Measurements from ENCODE around the gene KIF16B. TPM values are rescaled to one million over a fixed set of nuclear protein-coding genes. Genes with fewer than 3 reads are reported as not detected.

KIF16B gene
- polyA plus RNA-seq, 1 experiment = 10.2 TPM

GRCh38 chr20:16427571-16427970 lies 145.7 kb downstream of the KIF16B start:
- no peak for DNase-seq (ENCODE audit: low read depth, low spot score)
- Histone ChIP-seq H3K27me3 (ENCODE audit: control insufficient read depth, insufficient read depth, low read length) (no peaks in the 10 kb centered on the region), H3K27ac (ENCODE audit: low read depth, low read length) (no peak overlapping the region), H3K4me3 (ENCODE audit: low read depth, low read length) (no peak overlapping the region), H3K9me3 (ENCODE audit: control insufficient read depth, insufficient read depth, low read length) (no peaks in the 10 kb centered on the region)
- ChIA-PET CTCF (no interaction called here), POLR2A (no interaction called here)
- TF ChIP-seq, protein P1, sequence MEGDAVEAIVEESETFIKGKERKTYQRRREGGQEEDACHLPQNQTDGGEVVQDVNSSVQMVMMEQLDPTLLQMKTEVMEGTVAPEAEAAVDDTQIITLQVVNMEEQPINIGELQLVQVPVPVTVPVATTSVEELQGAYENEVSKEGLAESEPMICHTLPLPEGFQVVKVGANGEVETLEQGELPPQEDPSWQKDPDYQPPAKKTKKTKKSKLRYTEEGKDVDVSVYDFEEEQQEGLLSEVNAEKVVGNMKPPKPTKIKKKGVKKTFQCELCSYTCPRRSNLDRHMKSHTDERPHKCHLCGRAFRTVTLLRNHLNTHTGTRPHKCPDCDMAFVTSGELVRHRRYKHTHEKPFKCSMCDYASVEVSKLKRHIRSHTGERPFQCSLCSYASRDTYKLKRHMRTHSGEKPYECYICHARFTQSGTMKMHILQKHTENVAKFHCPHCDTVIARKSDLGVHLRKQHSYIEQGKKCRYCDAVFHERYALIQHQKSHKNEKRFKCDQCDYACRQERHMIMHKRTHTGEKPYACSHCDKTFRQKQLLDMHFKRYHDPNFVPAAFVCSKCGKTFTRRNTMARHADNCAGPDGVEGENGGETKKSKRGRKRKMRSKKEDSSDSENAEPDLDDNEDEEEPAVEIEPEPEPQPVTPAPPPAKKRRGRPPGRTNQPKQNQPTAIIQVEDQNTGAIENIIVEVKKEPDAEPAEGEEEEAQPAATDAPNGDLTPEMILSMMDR (IDR thresholded peaks at IDR 0.05; ENCODE audit: low read depth, low read length) = no peak

DNA sequence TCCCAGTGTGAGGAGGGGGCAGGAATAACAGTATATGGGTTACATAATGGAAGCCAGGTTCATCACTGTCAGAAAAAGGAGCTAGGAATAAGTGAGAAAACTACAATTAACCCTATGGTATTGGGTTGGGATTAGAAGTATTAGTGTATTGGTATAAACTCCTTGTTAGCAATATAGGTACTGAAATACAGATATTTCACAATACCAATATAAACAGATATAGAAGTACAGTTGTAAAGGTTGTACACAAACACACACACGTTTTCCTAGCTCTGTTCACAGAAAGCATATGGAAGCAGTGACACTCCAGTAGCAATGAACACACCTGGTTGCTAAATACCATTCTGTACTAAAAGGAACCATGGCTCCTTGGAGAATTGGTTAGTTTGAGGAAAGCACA lies 148.5 kb downstream of the KIF16B start:
- TF ChIP-seq, protein P1 (IDR thresholded peaks at IDR 0.05; ENCODE audit: low read depth, low read length) = no peak
- CTCF ChIA-PET = no interaction called here

DNA sequence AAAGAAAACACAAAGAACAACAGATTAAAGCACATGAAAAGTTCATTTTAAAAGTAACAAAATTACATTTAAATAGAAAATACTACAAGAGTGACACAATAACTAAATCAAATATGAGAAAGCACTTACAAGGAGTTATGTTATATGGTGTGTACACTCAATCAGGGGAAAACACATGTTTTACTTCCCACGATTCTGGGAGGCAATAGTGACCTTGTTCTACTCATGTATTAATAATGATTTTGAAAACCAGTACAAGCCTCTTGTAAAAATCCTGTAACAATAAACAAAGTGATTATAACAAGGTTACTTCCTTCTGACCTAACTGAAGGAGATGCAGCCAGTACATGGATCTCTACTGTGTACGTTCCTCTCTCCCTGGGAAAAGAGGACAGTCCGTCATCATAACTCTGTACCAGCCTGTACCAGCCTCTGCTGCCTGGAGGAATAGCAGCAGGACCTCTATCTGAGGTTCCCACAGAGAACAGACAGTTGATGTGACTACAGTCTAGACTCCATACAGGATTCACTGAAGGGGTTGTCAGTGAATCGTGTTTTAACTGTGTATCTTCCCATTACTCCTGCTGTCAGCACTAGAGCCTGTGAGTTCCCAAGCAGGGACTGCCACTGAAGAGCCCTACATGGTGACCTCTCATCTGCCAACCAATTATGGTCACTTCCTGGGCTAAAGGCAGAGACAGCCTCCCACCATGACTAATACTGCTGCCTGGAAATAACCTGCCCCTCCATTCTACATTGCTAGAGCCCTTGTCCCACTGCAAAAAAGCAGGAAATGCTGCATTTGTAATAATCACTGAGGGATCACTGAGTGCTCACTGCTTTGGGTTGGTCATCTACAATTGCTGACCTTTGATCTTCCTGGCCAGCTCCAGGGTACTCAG lies 149.7 kb downstream of the KIF16B start:
- no peak for DNase-seq (ENCODE audit: low read depth, low spot score)
- POLR2A ChIA-PET = no interaction called here

More for the DNA sequence above, 148.5 kb downstream of the KIF16B start:
- no peak overlapping the region for H3K27ac ChIP-seq (ENCODE audit: low read depth, low read length)
- no peak overlapping the region for H3K4me3 ChIP-seq (ENCODE audit: low read depth, low read length)
- POLR2A ChIA-PET = no interaction called here
- no peak for DNase-seq (ENCODE audit: low read depth, low spot score)
- no peaks in the 10 kb centered on the region for H3K27me3 ChIP-seq (ENCODE audit: control insufficient read depth, insufficient read depth, low read length)
- H3K9me3 ChIP-seq (ENCODE audit: control insufficient read depth, insufficient read depth, low read length) = no peaks in the 10 kb centered on the region

GRCh38 chr20:16419138-16419715 lies 154.0 kb downstream of the KIF16B start:
- no peaks in the 10 kb centered on the region for H3K27me3 ChIP-seq (ENCODE audit: control insufficient read depth, insufficient read depth, low read length)
- CTCF ChIA-PET = interaction anchor here (1.0 to 1.2 kb wide), 4 partner anchors 10 to 38 kb away, joined by 3 to 6 read pairs (median 3); no protein-coding TSS in a partner anchor
- TF ChIP-seq, protein P1 (IDR thresholded peaks at IDR 0.05; ENCODE audit: low read depth, low read length) = no peak
- H3K27ac ChIP-seq (ENCODE audit: low read depth, low read length) = no peak overlapping the region
- no peak overlapping the region for H3K4me3 ChIP-seq (ENCODE audit: low read depth, low read length)
- DNase-seq (ENCODE audit: low read depth, low spot score) = no peak
- H3K9me3 ChIP-seq (ENCODE audit: control insufficient read depth, insufficient read depth, low read length) = no peaks in the 10 kb centered on the region
- POLR2A ChIA-PET = no interaction called here

More for the DNA sequence above, 149.7 kb downstream of the KIF16B start:
- CTCF ChIA-PET = no interaction called here
- TF ChIP-seq, protein P1 (IDR thresholded peaks at IDR 0.05; ENCODE audit: low read depth, low read length) = no peak
- H3K27ac ChIP-seq (ENCODE audit: low read depth, low read length) = no peak overlapping the region
- H3K27me3 ChIP-seq (ENCODE audit: control insufficient read depth, insufficient read depth, low read length) = no peaks in the 10 kb centered on the region
- H3K4me3 ChIP-seq (ENCODE audit: low read depth, low read length) = no peak overlapping the region
- H3K9me3 ChIP-seq (ENCODE audit: control insufficient read depth, insufficient read depth, low read length) = no peaks in the 10 kb centered on the region

GRCh38 chr20:16418616-16419015 lies 154.6 kb downstream of the KIF16B start:
- Histone ChIP-seq H3K4me3 (ENCODE audit: low read depth, low read length) (no peak overlapping the region), H3K27ac (ENCODE audit: low read depth, low read length) (no peak overlapping the region), H3K9me3 (ENCODE audit: control insufficient read depth, insufficient read depth, low read length) (no peaks in the 10 kb centered on the region), H3K27me3 (ENCODE audit: control insufficient read depth, insufficient read depth, low read length) (no peaks in the 10 kb centered on the region)
- TF ChIP-seq, protein P1 (IDR thresholded peaks at IDR 0.05; ENCODE audit: low read depth, low read length) = no peak
- CTCF ChIA-PET = interaction anchor here (1.1 to 1.2 kb wide), 2 partner anchors 16 to 39 kb away, joined by 3 read pairs; no protein-coding TSS in a partner anchor
- POLR2A ChIA-PET = no interaction called here
- DNase-seq (ENCODE audit: low read depth, low spot score) = no peak

Measured in AG04450 (cell line).